AG04449 (cell line): Measurements from ENCODE around the gene DAZAP2.
"Not testable (repeated sequence)": the region's sequence is repeated elsewhere in the genome, so short reads cannot be mapped to it uniquely, and the experiment has no call there.

Experiments used
- CTCF ChIA-PET: fragments of 350-600 bp; formaldehyde crosslinking; extraction: SDS; loops from one replicate; lab custom pipeline; 2021; ENCODE audit warnings: antibody characterized with exemption; lab: Yijun Ruan, JAX
- POLR2A ChIA-PET: fragments of 400-600, 350-600 bp; formaldehyde crosslinking; extraction: SDS; loops from one replicate; lab custom pipeline; 2020; ENCODE audit warnings: antibody characterized with exemption, inconsistent platforms; lab: Yijun Ruan, JAX
- DNase-seq: peaks from one replicate; pipeline ENCODE4 v3.0.0-alpha.2; 2010; ENCODE audit warnings: low read depth, low spot score
- H3K4me3 ChIP-seq: 2 replicates; pipeline ENCODE4 v1.5.1; 2011; ENCODE audit warnings: low read depth, mild to moderate bottlenecking, control low read depth, low read length
- CTCF ChIP-seq: IDR thresholded peaks from one replicate; pipeline ENCODE4 v1.5.1; 2011; ENCODE audit warnings: mild to moderate bottlenecking, moderate library complexity, low read length, control low read depth, inconsistent platforms; ENCODE audit not compliant: insufficient read depth; ENCODE audit errors: missing control alignments

Gene DAZAP2

GRCh38 chr12:51245476-51246253 lies 7.0 kb downstream of the DAZAP2 start:
- CTCF ChIA-PET, result interaction anchor here (1.0 to 1.2 kb wide), 4 partner anchors 9 to 95 kb away, joined by 3 to 5 read pairs (median 3); no protein-coding TSS in a partner anchor
- H3K4me3 ChIP-seq, result no peak overlapping the region
- no peak for DNase-seq
- POLR2A ChIA-PET, result interaction anchor here (0.5 kb wide), 1 partner anchor 163 kb away, joined by 4 read pairs; the partner anchor contains the start of gene CSRNP2
- TF ChIP-seq CTCF, result no peak

- DNase-seq, result no peak
- ChIA-PET POLR2A (no interaction called here), CTCF (interaction anchor here (1.0 to 3.9 kb wide), 5 partner anchors 8 to 95 kb away, joined by 3 to 15 read pairs (median 3); no protein-coding TSS in a partner anchor)
- no peak for TF ChIP-seq CTCF
- H3K4me3 ChIP-seq, result no peak overlapping the region
Observed at GRCh38 chr12:51246254-51246853, 7.7 kb downstream of the DAZAP2 start.

- ChIA-PET POLR2A (no interaction called here), CTCF (interaction anchor here (3.9 kb wide), 1 partner anchor 93 kb away, joined by 15 read pairs; no protein-coding TSS in a partner anchor)
- TF ChIP-seq CTCF, result no peak
- H3K4me3 ChIP-seq, result no peak overlapping the region
- DNase-seq, result no peak
Observed at GRCh38 chr12:51247523-51248206, 9.0 kb downstream of the DAZAP2 start.

- no peak overlapping the region for H3K4me3 ChIP-seq
- ChIA-PET POLR2A (interaction anchor here (1.1 kb wide), 1 partner anchor 15 kb away, joined by 5 read pairs; the partner anchor contains the start of gene DAZAP2), CTCF (interaction anchor here (0.8 to 2.2 kb wide), 9 partner anchors 9 to 428 kb away, joined by 3 to 12 read pairs (median 3); no protein-coding TSS in a partner anchor)
- TF ChIP-seq CTCF, result no peak
- no peak for DNase-seq
Observed at GRCh38 chr12:51253276-51253675, 14.7 kb downstream of the DAZAP2 start.

- CTCF ChIA-PET, result interaction anchor here (0.8 to 1.9 kb wide), 2 partner anchors 9 to 15 kb away, joined by 3 to 6 read pairs; partner anchors contain the start of gene SMAGP
Observed at GRCh38 chr12:51254536-51254935, 15.9 kb downstream of the DAZAP2 start.

GRCh38 chr12:51259600-51259999 lies 21.0 kb downstream of the DAZAP2 start:
- DNase-seq, POLR2A ChIA-PET, H3K4me3 ChIP-seq: not testable (repeated sequence)
- CTCF ChIA-PET, result interaction anchor here (0.8 to 1.5 kb wide), 2 partner anchors 8 to 81 kb away, joined by 3 to 4 read pairs; no protein-coding TSS in a partner anchor

More at GRCh38 chr12:51254536-51254935, 15.9 kb downstream of the DAZAP2 start:
- no peak for DNase-seq
- H3K4me3 ChIP-seq, result no peak overlapping the region
- POLR2A ChIA-PET, result no interaction called here
- no peak for TF ChIP-seq CTCF
